ENCODE data around the gene CASP8AP2. TPM values are rescaled to one million over a fixed set of nuclear protein-coding genes. Genes with fewer than 3 reads are reported as not detected.

The CASP8AP2 gene
- total and polyA plus RNA-seq, 9 of the 15 experiments (the other 6 are each of a cell fraction or from before 2014, with no cell fraction given), result 10.6 to 30.0 (median 19.1) TPM

DNA sequence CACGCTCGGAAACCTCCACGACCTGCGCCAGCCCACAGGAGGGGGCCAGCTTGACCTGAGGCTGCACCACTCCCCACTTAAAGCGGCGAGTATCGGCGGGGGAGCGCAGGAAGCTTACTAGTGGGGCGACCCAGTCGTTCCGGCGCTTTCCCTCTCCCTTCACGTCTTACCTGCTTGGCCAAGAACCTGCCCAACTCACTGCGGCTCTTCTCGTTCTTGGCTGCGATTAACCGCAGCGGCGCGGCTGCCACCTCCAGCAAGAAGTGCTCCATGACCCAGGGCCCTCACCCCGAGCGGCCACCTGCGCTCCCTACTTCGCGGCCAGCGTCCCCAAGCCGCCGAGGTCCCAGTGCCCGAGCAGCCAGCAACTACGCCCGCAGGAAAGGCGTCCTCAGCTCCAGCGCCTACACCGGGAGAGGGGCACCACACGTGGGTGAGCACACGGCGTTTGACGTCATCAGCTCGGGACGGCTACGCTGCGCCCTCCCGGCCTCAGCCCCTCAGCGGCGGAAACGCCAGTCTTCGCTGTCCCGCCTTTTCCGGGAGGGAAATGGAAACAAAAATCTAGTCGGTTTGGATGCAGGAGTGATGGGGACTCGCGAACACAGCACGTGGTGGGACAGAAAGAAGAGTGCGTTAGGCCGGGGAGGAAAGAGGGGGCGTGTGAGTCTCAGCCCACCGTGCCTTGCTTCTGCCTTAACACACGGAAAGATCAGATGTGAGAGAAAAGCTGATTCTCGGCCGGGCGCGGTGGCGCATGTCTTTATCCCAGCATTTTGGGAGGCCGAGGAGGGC lies 10.1 kb upstream of the CASP8AP2 start, which contains the start of gene MDN1 (continued):
- TF ChIP-seq, protein P1, sequence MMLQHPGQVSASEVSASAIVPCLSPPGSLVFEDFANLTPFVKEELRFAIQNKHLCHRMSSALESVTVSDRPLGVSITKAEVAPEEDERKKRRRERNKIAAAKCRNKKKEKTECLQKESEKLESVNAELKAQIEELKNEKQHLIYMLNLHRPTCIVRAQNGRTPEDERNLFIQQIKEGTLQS (IDR thresholded peaks at IDR 0.05), result peak; percentile 72
- TF ChIP-seq, protein P1 (CRISPR knock-in tag; conservative IDR thresholded peaks at IDR 0.05), result no peak; the same call in 1 of the 2 replicates
- TF ChIP-seq MBD2 (IDR thresholded peaks at IDR 0.05; ENCODE audit: borderline replicate concordance, low read depth) (peak; percentile 68), TEAD1 (CRISPR knock-in tag; IDR thresholded peaks at IDR 0.05) (0 out of 4 replicates have a peak, but pooled peaks of 1 of the 2 experiments have one; percentile 52), TAF7 (tag; IDR thresholded peaks at IDR 0.05) (peak; percentile 85), PHF20 (IDR thresholded peaks at IDR 0.05; ENCODE audit: partially characterized antibody) (peak; percentile 88), SIN3B (IDR thresholded peaks at IDR 0.05; ENCODE audit: low read depth) (peak; percentile 83), C11orf30 (IDR thresholded peaks at IDR 0.05; ENCODE audit: low read depth) (peak; percentile 92), GABPA (tag; conservative IDR thresholded peaks at IDR 0.05; ENCODE audit: low read depth) (peak; percentile 96), SNIP1 (IDR thresholded peaks at IDR 0.05; ENCODE audit: low read depth) (no peak), HNRNPLL (IDR thresholded peaks at IDR 0.05; ENCODE audit: low read depth, low read length, poor library complexity, severe bottlenecking) (peak; percentile 68), CBFB (CRISPR knock-in tag; IDR thresholded peaks at IDR 0.05) (peak; percentile 58; the same call in 1 of the 2 replicates), POLR3A (IDR thresholded peaks at IDR 0.05; ENCODE audit: borderline replicate concordance, extremely low read depth, insufficient read depth, insufficient read length) (no peak), ZNF217 (CRISPR knock-in tag; IDR thresholded peaks at IDR 0.05) (0 out of 2 replicates have a peak, but pooled peaks have one; percentile 2), EP400 (IDR thresholded peaks at IDR 0.05) (peak; percentile 99), RBM22 (IDR thresholded peaks at IDR 0.05; ENCODE audit: low read depth, low read length, poor library complexity, severe bottlenecking) (no peak), NR2C2 (CRISPR knock-in tag; IDR thresholded peaks at IDR 0.05) (peak; percentile 83; the same call in 1 of the 2 replicates), NR2C2 (tag; IDR thresholded peaks at IDR 0.05) (peak; percentile 80; the same call in 1 of the 2 replicates)
- TF ChIP-seq, protein P2, sequence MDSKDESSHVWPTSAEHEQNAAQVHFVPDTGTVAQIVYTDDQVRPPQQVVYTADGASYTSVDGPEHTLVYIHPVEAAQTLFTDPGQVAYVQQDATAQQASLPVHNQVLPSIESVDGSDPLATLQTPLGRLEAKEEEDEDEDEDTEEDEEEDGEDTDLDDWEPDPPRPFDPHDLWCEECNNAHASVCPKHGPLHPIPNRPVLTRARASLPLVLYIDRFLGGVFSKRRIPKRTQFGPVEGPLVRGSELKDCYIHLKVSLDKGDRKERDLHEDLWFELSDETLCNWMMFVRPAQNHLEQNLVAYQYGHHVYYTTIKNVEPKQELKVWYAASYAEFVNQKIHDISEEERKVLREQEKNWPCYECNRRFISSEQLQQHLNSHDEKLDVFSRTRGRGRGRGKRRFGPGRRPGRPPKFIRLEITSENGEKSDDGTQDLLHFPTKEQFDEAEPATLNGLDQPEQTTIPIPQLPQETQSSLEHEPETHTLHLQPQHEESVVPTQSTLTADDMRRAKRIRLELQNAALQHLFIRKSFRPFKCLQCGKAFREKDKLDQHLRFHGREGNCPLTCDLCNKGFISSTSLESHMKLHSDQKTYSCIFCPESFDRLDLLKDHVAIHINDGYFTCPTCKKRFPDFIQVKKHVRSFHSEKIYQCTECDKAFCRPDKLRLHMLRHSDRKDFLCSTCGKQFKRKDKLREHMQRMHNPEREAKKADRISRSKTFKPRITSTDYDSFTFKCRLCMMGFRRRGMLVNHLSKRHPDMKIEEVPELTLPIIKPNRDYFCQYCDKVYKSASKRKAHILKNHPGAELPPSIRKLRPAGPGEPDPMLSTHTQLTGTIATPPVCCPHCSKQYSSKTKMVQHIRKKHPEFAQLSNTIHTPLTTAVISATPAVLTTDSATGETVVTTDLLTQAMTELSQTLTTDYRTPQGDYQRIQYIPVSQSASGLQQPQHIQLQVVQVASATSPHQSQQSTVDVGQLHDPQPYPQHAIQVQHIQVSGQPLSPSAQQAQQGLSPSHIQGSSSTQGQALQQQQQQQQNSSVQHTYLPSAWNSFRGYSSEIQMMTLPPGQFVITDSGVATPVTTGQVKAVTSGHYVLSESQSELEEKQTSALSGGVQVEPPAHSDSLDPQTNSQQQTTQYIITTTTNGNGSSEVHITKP (IDR thresholded peaks at IDR 0.05; ENCODE audit: partially characterized antibody), result peak; percentile 9
- TF ChIP-seq, protein P3, sequence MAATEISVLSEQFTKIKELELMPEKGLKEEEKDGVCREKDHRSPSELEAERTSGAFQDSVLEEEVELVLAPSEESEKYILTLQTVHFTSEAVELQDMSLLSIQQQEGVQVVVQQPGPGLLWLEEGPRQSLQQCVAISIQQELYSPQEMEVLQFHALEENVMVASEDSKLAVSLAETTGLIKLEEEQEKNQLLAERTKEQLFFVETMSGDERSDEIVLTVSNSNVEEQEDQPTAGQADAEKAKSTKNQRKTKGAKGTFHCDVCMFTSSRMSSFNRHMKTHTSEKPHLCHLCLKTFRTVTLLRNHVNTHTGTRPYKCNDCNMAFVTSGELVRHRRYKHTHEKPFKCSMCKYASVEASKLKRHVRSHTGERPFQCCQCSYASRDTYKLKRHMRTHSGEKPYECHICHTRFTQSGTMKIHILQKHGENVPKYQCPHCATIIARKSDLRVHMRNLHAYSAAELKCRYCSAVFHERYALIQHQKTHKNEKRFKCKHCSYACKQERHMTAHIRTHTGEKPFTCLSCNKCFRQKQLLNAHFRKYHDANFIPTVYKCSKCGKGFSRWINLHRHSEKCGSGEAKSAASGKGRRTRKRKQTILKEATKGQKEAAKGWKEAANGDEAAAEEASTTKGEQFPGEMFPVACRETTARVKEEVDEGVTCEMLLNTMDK (IDR thresholded peaks at IDR 0.05; ENCODE audit: borderline replicate concordance, insufficient read depth, low read depth, low read length, poor library complexity, severe bottlenecking), result peak; percentile 53

Data from K562 (cell line).